Stimulated activated naive CD4-positive, alpha-beta T cell (primary cell): ENCODE results near the gene MATCAP1.

ENCODE experiments used
- DNase-seq, 6 experiments: peaks; one replicate each; lab custom pipeline; 2025; lab: John Stamatoyannopoulos, UW

The MATCAP1 gene

GRCh38 chr16:67170949-67171649 lies 12.7 kb downstream of the MATCAP1 start:
- no peak for DNase-seq

- no peak for DNase-seq
These were observed 13.4 kb downstream of the MATCAP1 start, which contains the start of gene NOL3 for GRCh38 chr16:67170168-67170948. NOL3 (plus strand) TSS chr16:67170538.

- peak in 4 of 6 experiments; percentile 5 to 23 (median 20) for DNase-seq
These were observed 14.1 kb downstream of the MATCAP1 start for GRCh38 chr16:67169642-67170167.

GRCh38 chr16:67169011-67169451 lies 14.7 kb downstream of the MATCAP1 start:
- DNase-seq, result no peak

- no peak for DNase-seq
These were observed 16.2 kb downstream of the MATCAP1 start for GRCh38 chr16:67167588-67167987.

- no peak for DNase-seq
These were observed 17.1 kb downstream of the MATCAP1 start for GRCh38 chr16:67166598-67167168.

- DNase-seq, result no peak
These were observed 17.6 kb downstream of the MATCAP1 start for GRCh38 chr16:67166110-67166547.

GRCh38 chr16:67165121-67166078 lies 18.4 kb downstream of the MATCAP1 start:
- DNase-seq, result no peak

GRCh38 chr16:67164599-67165061 lies 19.1 kb downstream of the MATCAP1 start, which contains the start of gene HSF4:
HSF4 (plus strand) TSS chr16:67164745; CDS start chr16:67164812, 67 bp downstream.
- no peak for DNase-seq

- DNase-seq, result no peak
These were observed 19.7 kb downstream of the MATCAP1 start for GRCh38 chr16:67163999-67164558.

GRCh38 chr16:67163164-67163998 lies 20.4 kb downstream of the MATCAP1 start:
- peak; percentile 16 to 48 (median 26) for DNase-seq

GRCh38 chr16:67162506-67163163 lies 21.1 kb downstream of the MATCAP1 start:
- DNase-seq, result no peak

GRCh38 chr16:67161595-67162058 lies 22.1 kb downstream of the MATCAP1 start:
- DNase-seq, result no peak

- DNase-seq, result peak; percentile 55 to 75 (median 64)
These were observed 24.8 kb downstream of the MATCAP1 start for GRCh38 chr16:67158637-67159600.

GRCh38 chr16:67157892-67158635 lies 25.7 kb downstream of the MATCAP1 start:
- DNase-seq, result peak in 3 of 6 experiments; percentile 30 to 38 (median 36)

- DNase-seq, result no peak
These were observed 26.5 kb downstream of the MATCAP1 start for GRCh38 chr16:67157106-67157748.
